C4-2B (cell line): Measurements from ENCODE around the gene DNALI1.

ENCODE experiments used
- ZFX ChIP-seq: fragments of 450-650 bp; IDR thresholded peaks from 2 replicates; pipeline ENCODE4 v1.6.1; 2017
- TF ChIP-seq, protein P1 (sequence below): fragments of 450-650 bp; conservative IDR thresholded peaks from 2 replicates; pipeline ENCODE4 v1.5.1; 2017; ENCODE audit warnings: mild to moderate bottlenecking

GRCh38 chr1:37556712-37557196, at the start of gene DNALI1:
- TF ChIP-seq, protein P1, sequence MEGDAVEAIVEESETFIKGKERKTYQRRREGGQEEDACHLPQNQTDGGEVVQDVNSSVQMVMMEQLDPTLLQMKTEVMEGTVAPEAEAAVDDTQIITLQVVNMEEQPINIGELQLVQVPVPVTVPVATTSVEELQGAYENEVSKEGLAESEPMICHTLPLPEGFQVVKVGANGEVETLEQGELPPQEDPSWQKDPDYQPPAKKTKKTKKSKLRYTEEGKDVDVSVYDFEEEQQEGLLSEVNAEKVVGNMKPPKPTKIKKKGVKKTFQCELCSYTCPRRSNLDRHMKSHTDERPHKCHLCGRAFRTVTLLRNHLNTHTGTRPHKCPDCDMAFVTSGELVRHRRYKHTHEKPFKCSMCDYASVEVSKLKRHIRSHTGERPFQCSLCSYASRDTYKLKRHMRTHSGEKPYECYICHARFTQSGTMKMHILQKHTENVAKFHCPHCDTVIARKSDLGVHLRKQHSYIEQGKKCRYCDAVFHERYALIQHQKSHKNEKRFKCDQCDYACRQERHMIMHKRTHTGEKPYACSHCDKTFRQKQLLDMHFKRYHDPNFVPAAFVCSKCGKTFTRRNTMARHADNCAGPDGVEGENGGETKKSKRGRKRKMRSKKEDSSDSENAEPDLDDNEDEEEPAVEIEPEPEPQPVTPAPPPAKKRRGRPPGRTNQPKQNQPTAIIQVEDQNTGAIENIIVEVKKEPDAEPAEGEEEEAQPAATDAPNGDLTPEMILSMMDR, result no peak
- no peak for TF ChIP-seq ZFX
